ENCODE results near the gene OR1M1.

DNA sequence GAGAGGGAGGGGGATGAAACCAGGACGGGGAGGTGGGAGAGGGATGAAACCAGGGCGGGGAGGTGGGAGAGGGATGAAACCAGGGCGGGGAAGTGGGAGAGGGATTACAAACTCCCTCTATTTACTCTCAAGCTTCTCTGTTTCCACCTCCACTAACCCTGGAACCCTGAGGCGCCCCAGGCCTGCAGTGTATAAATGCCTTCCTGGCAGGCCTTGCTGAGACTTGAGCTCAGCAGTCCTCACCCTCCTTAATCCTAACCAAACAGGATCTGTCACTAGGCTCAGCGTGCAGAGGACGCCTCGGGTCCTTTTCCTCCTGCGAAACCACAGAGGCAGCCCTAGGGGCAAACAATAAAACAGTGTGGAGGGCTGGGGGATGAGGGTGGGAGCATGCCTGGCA, 32.1 kb upstream of the OR1M1 start:
- TF ChIP-seq, protein P1, sequence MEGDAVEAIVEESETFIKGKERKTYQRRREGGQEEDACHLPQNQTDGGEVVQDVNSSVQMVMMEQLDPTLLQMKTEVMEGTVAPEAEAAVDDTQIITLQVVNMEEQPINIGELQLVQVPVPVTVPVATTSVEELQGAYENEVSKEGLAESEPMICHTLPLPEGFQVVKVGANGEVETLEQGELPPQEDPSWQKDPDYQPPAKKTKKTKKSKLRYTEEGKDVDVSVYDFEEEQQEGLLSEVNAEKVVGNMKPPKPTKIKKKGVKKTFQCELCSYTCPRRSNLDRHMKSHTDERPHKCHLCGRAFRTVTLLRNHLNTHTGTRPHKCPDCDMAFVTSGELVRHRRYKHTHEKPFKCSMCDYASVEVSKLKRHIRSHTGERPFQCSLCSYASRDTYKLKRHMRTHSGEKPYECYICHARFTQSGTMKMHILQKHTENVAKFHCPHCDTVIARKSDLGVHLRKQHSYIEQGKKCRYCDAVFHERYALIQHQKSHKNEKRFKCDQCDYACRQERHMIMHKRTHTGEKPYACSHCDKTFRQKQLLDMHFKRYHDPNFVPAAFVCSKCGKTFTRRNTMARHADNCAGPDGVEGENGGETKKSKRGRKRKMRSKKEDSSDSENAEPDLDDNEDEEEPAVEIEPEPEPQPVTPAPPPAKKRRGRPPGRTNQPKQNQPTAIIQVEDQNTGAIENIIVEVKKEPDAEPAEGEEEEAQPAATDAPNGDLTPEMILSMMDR (IDR thresholded peaks at IDR 0.05; ENCODE audit: poor library complexity): no peak
- TF ChIP-seq EZH2phosphoT487 (IDR thresholded peaks at IDR 0.05; ENCODE audit: low read depth, severe bottlenecking, unreplicated experiment): no peak
